ENCODE results near the gene KLHDC10.

Gene KLHDC10

GRCh38 chr7:130157700-130158099, 87.4 kb downstream of the KLHDC10 start:
- Histone ChIP-seq H3K4me1 (ENCODE audit: control insufficient read depth, low read length) (no peaks in the 10 kb centered on the region), H4K20me1 (ENCODE audit: control insufficient read depth, insufficient read depth, low read depth, low read length) (no peaks in the 10 kb centered on the region), H3K4me3 (ENCODE audit: low read length) (no peak overlapping the region), H3K79me2 (ENCODE audit: control insufficient read depth, low read length) (no peaks in the 10 kb centered on the region), H3K4me2 (ENCODE audit: low read length) (no peak overlapping the region), H3K36me3 (ENCODE audit: control insufficient read depth, low read length) (peaks cover 31% of the 10 kb centered on the region), H3F3A (ENCODE audit: control insufficient read depth, insufficient read depth) (peaks cover 5% of the 10 kb centered on the region; the same call in 1 of the 2 replicates), H3K9me2 (replicated peaks; ENCODE audit: control insufficient read depth, low read length) (no peaks in the 10 kb centered on the region), H3K27ac (ENCODE audit: low read depth, low read length) (no peak overlapping the region), H3K27me3 (ENCODE audit: control insufficient read depth, low read length) (no peaks in the 10 kb centered on the region), H3K9me3 (ENCODE audit: control insufficient read depth, insufficient read depth, low read length) (no peaks in the 10 kb centered on the region)
- TF ChIP-seq CTCF (IDR thresholded peaks at IDR 0.05; ENCODE audit: low read depth, low read length, poor library complexity, severe bottlenecking), result no peak
- no peak for TF ChIP-seq EZH2phosphoT487 (IDR thresholded peaks at IDR 0.05; ENCODE audit: borderline replicate concordance, low read length)

DNA sequence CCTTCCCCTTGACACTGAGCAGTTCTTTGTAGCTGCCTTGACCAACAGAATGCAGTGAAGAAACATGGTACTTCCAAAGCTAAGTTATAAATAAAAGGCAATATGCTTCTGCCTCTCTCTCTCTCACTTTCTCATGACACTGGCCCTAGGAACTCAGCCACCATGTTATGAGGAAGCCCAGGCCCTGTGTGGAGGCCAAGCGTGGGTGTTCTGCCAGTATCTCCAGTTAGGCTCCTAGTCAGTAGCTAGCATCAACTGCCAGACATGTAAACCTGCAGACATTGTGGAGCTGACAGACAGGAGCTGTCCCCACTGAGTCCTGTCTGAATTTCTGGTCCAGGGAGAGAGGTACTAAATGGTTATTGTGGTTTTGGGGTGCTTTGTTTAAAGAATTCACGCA, 89.7 kb downstream of the KLHDC10 start:
- Histone ChIP-seq H3K27me3 (ENCODE audit: control insufficient read depth, low read length) (no peaks in the 10 kb centered on the region), H3K9me2 (replicated peaks; ENCODE audit: control insufficient read depth, low read length) (no peaks in the 10 kb centered on the region), H3K9me3 (ENCODE audit: control insufficient read depth, insufficient read depth, low read length) (no peaks in the 10 kb centered on the region), H3K4me1 (ENCODE audit: control insufficient read depth, low read length) (no peaks in the 10 kb centered on the region), H4K20me1 (ENCODE audit: control insufficient read depth, insufficient read depth, low read depth, low read length) (no peaks in the 10 kb centered on the region), H3K4me3 (ENCODE audit: low read length) (no peak overlapping the region), H3K27ac (ENCODE audit: low read depth, low read length) (no peak overlapping the region), H3K36me3 (ENCODE audit: control insufficient read depth, low read length) (peaks cover 51% of the 10 kb centered on the region), H3K79me2 (ENCODE audit: control insufficient read depth, low read length) (no peaks in the 10 kb centered on the region), H3K4me2 (ENCODE audit: low read length) (no peak overlapping the region), H3F3A (ENCODE audit: control insufficient read depth, insufficient read depth) (peaks cover 11% of the 10 kb centered on the region; the same call in 1 of the 2 replicates)
- TF ChIP-seq EZH2phosphoT487 (IDR thresholded peaks at IDR 0.05; ENCODE audit: borderline replicate concordance, low read length) (no peak), CTCF (IDR thresholded peaks at IDR 0.05; ENCODE audit: low read depth, low read length, poor library complexity, severe bottlenecking) (no peak)

- TF ChIP-seq EZH2phosphoT487 (IDR thresholded peaks at IDR 0.05; ENCODE audit: borderline replicate concordance, low read length) (no peak), CTCF (IDR thresholded peaks at IDR 0.05; ENCODE audit: low read depth, low read length, poor library complexity, severe bottlenecking) (no peak)
- H3K4me3 ChIP-seq (ENCODE audit: low read length), result no peak overlapping the region
- no peaks in the 10 kb centered on the region for H3K9me2 ChIP-seq (replicated peaks; ENCODE audit: control insufficient read depth, low read length)
- H3F3A ChIP-seq (ENCODE audit: control insufficient read depth, insufficient read depth), result peaks cover 14% of the 10 kb centered on the region; the same call in 1 of the 2 replicates
- no peaks in the 10 kb centered on the region for H3K9me3 ChIP-seq (ENCODE audit: control insufficient read depth, insufficient read depth, low read length)
- peaks cover 54% of the 10 kb centered on the region for H3K36me3 ChIP-seq (ENCODE audit: control insufficient read depth, low read length)
- H3K4me1 ChIP-seq (ENCODE audit: control insufficient read depth, low read length), result no peaks in the 10 kb centered on the region
- H3K27ac ChIP-seq (ENCODE audit: low read depth, low read length), result no peak overlapping the region
- no peaks in the 10 kb centered on the region for H3K27me3 ChIP-seq (ENCODE audit: control insufficient read depth, low read length)
- no peaks in the 10 kb centered on the region for H3K79me2 ChIP-seq (ENCODE audit: control insufficient read depth, low read length)
- no peaks in the 10 kb centered on the region for H4K20me1 ChIP-seq (ENCODE audit: control insufficient read depth, insufficient read depth, low read depth, low read length)
- H3K4me2 ChIP-seq (ENCODE audit: low read length), result no peak overlapping the region
These were observed 90.1 kb downstream of the KLHDC10 start for GRCh38 chr7:130160455-130160854.
